Stimulated activated memory B cell treated with anti-CD40 and anti-IgM and Interleukin-4, amounts not matched to agents 10 μg/mL and 1 μg/mL and 100 μg/mL, for 72 hours (primary cell): ENCODE data around the gene SLC49A3.
A peak's percentile ranks its signal among the peaks of the same experiment; 100 is the strongest.

Experiments used
- ATAC-seq: fragments of 150-1000 bp; cut with Tn5 transposase; 2 replicates; pipeline ENCODE4 v1.10.0; 2021
- H3K27ac Mint-ChIP-seq: one replicate; pipeline ENCODE4 v1.8.0; 2022; ENCODE audit warnings: mild to moderate bottlenecking, mixed read lengths
- H3K27me3 Mint-ChIP-seq: one replicate; pipeline ENCODE4 v1.8.0; 2022; ENCODE audit warnings: mixed read lengths
- H3K36me3 Mint-ChIP-seq: one replicate; pipeline ENCODE4 v1.8.0; 2022; ENCODE audit warnings: mixed read lengths
- H3K4me1 Mint-ChIP-seq: one replicate; pipeline ENCODE4 v1.8.0; 2022; ENCODE audit warnings: mixed read lengths
- H3K4me3 Mint-ChIP-seq: one replicate; pipeline ENCODE4 v1.8.0; 2022; ENCODE audit warnings: mild to moderate bottlenecking, moderate library complexity, mixed read lengths
- H3K9me3 Mint-ChIP-seq: one replicate; pipeline ENCODE4 v1.8.0; 2022; ENCODE audit warnings: mixed read lengths

Gene SLC49A3

DNA sequence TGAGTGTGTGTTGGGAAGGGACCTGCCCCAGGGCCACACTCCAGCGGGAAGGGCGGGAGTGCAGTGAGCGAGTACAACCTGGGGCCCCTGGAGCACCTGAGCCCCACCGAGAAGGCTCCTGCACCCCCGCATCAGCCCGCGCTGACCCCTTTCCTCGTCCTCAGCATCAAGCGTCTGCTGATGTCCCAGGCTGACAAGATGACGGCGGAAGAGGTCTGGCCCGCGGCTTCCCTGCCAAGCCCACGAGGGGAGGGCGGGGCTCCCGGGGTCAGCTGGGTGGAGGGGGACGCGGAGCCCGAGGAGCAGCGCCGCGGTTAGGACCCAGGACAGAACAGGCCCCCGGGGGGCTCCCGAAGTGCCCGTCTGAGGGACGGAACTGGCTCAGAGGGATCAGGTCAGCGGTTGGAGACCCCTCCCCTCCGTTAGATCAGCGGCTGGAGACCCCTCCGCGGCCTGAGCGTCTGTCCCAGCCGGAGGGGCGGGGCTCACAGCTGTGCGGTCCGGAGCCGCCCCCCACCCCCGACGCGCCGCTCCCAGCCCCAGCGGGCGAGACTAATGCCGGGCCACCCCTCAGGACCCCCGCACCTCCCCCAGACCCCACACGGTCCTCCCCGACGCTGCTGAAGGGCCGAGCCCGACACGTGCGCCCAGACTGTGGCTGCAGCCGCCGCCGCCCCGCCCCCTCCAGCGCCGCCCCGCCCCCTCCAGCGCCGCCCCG is 7.9 kb downstream of the SLC49A3 start:
- no peaks in the 10 kb centered on the region for H3K9me3 Mint-ChIP-seq
- ATAC-seq, result peak; percentile 56
- peak overlapping the region; percentile 71 for H3K27ac Mint-ChIP-seq

DNA sequence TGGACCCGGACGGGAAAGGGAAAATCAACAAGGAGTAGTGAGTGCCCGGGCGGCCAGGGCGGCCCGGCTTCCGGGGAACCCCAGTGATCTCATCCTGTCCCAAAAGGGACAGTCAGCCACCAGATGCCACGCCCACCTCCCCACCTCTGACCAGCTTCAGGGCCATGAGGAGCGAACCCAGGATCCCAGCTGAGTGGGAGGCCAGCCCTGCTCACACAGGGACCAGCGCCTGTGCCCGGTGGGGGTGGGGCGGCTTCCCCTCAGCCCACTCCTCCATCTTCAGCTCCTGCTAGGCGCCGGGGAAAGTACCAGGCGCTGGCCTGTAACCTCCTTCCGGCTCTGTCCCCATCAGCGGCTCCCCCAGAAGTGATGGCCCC is 8.4 kb downstream of the SLC49A3 start:
- Mint-ChIP-seq H3K4me1 (peaks cover 61% of the 10 kb centered on the region), H3K27me3 (peaks cover 27% of the 10 kb centered on the region), H3K27ac (peak overlapping the region; percentile 71), H3K36me3 (no peaks in the 10 kb centered on the region), H3K4me3 (peak overlapping the region; percentile 74), H3K9me3 (no peaks in the 10 kb centered on the region)
- peak; percentile 1 for ATAC-seq

More for the DNA sequence above, 7.9 kb downstream of the SLC49A3 start:
- no peaks in the 10 kb centered on the region for H3K36me3 Mint-ChIP-seq
- H3K4me3 Mint-ChIP-seq, result peak overlapping the region; percentile 74
- peaks cover 30% of the 10 kb centered on the region for H3K27me3 Mint-ChIP-seq
- peaks cover 56% of the 10 kb centered on the region for H3K4me1 Mint-ChIP-seq

DNA sequence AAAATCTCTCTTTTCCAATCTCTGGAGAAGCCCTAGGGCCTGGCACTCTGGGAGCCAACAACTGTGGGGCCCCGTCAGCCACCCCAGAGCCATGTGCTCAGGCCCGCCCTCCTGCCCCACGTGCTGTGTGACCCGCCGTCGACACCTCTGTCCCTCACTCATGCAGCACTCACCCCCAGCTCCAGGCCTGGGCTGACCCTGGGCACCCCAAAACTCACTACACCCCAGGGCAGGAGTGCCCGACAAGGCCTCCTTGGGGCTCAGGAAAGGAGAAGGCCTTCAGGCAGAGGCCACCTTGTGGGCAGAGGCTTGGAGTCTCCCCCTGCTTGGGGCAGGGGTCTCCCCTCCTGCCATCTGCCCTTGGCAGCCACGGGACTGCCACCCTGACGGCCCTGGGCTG is 8.9 kb downstream of the SLC49A3 start:
- no peak for ATAC-seq
- Mint-ChIP-seq H3K27ac (peak overlapping the region; percentile 71), H3K4me3 (peak overlapping the region; percentile 74), H3K27me3 (peaks cover 23% of the 10 kb centered on the region), H3K9me3 (no peaks in the 10 kb centered on the region), H3K36me3 (no peaks in the 10 kb centered on the region), H3K4me1 (peaks cover 66% of the 10 kb centered on the region)

DNA sequence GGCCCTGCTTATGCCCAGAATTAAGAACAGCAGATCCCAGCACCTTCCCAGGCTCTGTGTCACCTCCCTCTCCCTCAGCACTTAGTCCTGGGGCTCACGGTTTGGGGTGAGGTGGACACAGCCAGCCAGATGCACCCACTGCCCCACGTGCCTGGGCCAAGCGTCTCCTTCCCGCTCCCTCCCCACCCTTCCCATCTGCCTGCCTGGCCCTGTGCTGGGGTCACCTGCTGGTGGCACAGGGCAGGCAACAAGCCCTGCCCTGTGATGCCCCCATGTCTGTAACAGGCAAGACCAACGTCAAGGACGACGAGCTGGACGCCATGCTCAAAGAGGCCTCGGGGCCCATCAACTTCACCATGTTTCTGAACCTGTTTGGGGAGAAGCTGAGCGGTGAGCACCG is 9.3 kb downstream of the SLC49A3 start:
- no peaks in the 10 kb centered on the region for H3K36me3 Mint-ChIP-seq
- peak overlapping the region; percentile 25 for H3K4me3 Mint-ChIP-seq
- no peak overlapping the region for H3K27ac Mint-ChIP-seq

DNA sequence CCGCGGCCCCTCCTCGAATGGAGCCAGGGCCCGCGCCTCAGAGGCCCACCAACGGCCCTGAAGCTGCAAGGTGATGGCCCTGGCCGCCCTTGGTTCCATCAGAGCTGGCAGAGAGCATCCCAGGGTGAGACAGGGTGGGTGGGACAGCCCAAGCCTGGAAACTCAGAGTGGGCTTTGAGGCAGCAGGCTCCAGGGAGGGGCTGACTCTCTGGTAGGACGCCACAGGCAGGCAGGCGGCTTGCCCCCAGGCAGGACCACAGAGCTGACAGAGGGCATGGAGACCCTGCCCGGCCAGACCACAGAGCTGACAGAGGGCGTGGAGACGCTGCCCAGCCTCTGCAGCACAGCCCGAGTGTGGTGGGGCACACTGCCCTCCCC is 9.9 kb downstream of the SLC49A3 start:
- Mint-ChIP-seq H3K4me1 (peaks cover 66% of the 10 kb centered on the region), H3K36me3 (no peaks in the 10 kb centered on the region), H3K27ac (no peak overlapping the region), H3K9me3 (no peaks in the 10 kb centered on the region), H3K4me3 (no peak overlapping the region), H3K27me3 (peaks cover 17% of the 10 kb centered on the region)
- ATAC-seq, result no peak

More for the DNA sequence above, 9.3 kb downstream of the SLC49A3 start:
- Mint-ChIP-seq H3K9me3 (no peaks in the 10 kb centered on the region), H3K27me3 (peaks cover 19% of the 10 kb centered on the region), H3K4me1 (peaks cover 68% of the 10 kb centered on the region)
- ATAC-seq, result no peak

- no peaks in the 10 kb centered on the region for H3K9me3 Mint-ChIP-seq
- peaks cover 63% of the 10 kb centered on the region for H3K4me1 Mint-ChIP-seq
- no peak for ATAC-seq
- peaks cover 1% of the 10 kb centered on the region for H3K36me3 Mint-ChIP-seq
- H3K27ac Mint-ChIP-seq, result peak overlapping the region; percentile 90
- peaks cover 11% of the 10 kb centered on the region for H3K27me3 Mint-ChIP-seq
- no peak overlapping the region for H3K4me3 Mint-ChIP-seq
Measured at GRCh38 chr4:678331-679103, 10.4 kb downstream of the SLC49A3 start.

- H3K27me3 Mint-ChIP-seq, result peaks cover 2% of the 10 kb centered on the region
- peak overlapping the region; percentile 90 for H3K27ac Mint-ChIP-seq
- H3K36me3 Mint-ChIP-seq, result peaks cover 8% of the 10 kb centered on the region
- no peak for ATAC-seq
- no peak overlapping the region for H3K4me3 Mint-ChIP-seq
- H3K9me3 Mint-ChIP-seq, result no peaks in the 10 kb centered on the region
- peaks cover 63% of the 10 kb centered on the region for H3K4me1 Mint-ChIP-seq
Measured at GRCh38 chr4:677431-678293, 11.3 kb downstream of the SLC49A3 start.

DNA sequence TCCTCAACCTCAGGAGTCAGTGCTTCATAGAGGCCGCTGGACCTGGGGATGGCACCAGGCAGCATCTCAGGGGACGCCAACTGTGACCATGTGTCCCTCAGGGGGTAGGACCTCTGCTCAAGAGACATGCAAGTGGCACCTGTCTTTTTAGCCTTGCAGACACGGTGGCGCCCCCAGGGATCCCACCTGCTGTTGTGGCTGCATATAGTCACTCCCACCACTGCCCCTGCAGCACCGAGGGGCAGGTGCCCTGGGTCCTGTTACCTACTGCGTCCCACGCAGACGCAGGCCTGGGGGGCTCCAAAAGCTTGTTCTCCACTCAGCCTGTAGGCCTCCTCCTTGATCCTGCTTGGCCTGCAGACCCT is 12.1 kb downstream of the SLC49A3 start:
- Mint-ChIP-seq H3K27me3 (no peaks in the 10 kb centered on the region), H3K9me3 (no peaks in the 10 kb centered on the region), H3K4me1 (peaks cover 59% of the 10 kb centered on the region), H3K4me3 (peak overlapping the region; percentile 44), H3K36me3 (peaks cover 14% of the 10 kb centered on the region), H3K27ac (peak overlapping the region; percentile 90)
- peak; percentile 2 for ATAC-seq

GRCh38 chr4:675980-676870 is 12.7 kb downstream of the SLC49A3 start:
- Mint-ChIP-seq H3K4me3 (peak overlapping the region; percentile 89), H3K27me3 (no peaks in the 10 kb centered on the region), H3K4me1 (peaks cover 59% of the 10 kb centered on the region), H3K27ac (peak overlapping the region; percentile 90), H3K9me3 (no peaks in the 10 kb centered on the region), H3K36me3 (peaks cover 20% of the 10 kb centered on the region)
- peak; percentile 52 for ATAC-seq

- peak overlapping the region; percentile 89 for H3K4me3 Mint-ChIP-seq
- H3K9me3 Mint-ChIP-seq, result no peaks in the 10 kb centered on the region
Measured at GRCh38 chr4:675036-675882, 13.7 kb downstream of the SLC49A3 start.

GRCh38 chr4:674172-675035 is 14.5 kb downstream of the SLC49A3 start, which contains the start of the genes ATP5ME and MYL5:
ATP5ME (minus strand) TSS chr4:674276; CDS start chr4:674247, 29 bp downstream.
MYL5 (plus strand) TSS chr4:674542; CDS start chr4:678027, 3,485 bp downstream.
- Mint-ChIP-seq H3K27ac (peak within 1 kb of the TSS; percentile 90), H3K27me3 (no peaks in the 10 kb centered on the region), H3K4me1 (peaks cover 46% of the 10 kb centered on the region), H3K9me3 (no peaks in the 10 kb centered on the region), H3K36me3 (peaks cover 27% of the 10 kb centered on the region), H3K4me3 (peak within 1 kb of the TSS; percentile 89)
- ATAC-seq, result peak; percentile 89

More at GRCh38 chr4:675036-675882, 13.7 kb downstream of the SLC49A3 start:
- Mint-ChIP-seq H3K27ac (peak overlapping the region; percentile 90), H3K27me3 (no peaks in the 10 kb centered on the region), H3K36me3 (peaks cover 27% of the 10 kb centered on the region), H3K4me1 (peaks cover 52% of the 10 kb centered on the region)
- ATAC-seq, result peak; percentile 3

DNA sequence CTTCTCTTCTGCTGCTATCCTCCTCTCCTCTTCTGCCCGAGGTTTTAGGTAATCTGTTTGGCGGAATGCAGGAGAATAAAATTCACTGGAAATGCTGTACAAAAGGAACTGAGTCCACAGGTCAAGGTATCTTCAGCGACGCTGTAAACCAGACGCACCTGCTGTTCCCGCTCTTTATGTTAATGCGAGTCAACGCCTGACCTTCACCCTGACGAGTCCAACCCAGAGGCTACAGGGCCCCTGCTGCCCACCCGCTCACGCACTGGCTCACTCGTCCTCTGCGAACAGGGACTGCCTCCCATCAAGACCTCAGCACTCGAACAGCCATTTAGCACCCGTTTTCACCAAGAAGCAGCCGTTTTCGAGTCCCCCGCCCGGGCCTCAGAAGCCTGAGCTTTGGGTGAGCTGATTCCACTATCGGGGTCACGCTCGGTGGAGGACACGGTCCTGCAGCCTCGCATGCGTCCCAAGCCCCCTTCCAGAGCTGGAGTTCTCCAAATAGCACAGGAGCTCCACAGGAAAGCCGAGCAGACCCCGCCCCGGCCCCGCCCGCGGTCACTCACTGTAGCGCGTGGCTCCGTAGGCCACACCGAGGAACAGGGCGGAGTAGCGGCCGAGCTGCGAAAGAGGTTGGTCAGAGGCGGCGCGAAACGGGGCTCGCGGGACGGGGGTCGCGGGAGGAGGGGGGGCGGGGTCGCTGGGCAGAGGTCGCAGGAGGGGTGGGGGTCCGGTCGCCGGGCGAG is 15.4 kb downstream of the SLC49A3 start:
- peaks cover 46% of the 10 kb centered on the region for H3K4me1 Mint-ChIP-seq
- no peak for ATAC-seq
- peak overlapping the region; percentile 90 for H3K27ac Mint-ChIP-seq
- H3K9me3 Mint-ChIP-seq, result no peaks in the 10 kb centered on the region
- H3K36me3 Mint-ChIP-seq, result peaks cover 27% of the 10 kb centered on the region
- H3K27me3 Mint-ChIP-seq, result no peaks in the 10 kb centered on the region
- peak overlapping the region; percentile 89 for H3K4me3 Mint-ChIP-seq
